Measurements from ENCODE around the gene CFDP1.

- TF ChIP-seq CTCF (IDR thresholded peaks at IDR 0.05; ENCODE audit: borderline replicate concordance, extremely low read depth, low read length, poor library complexity, severe bottlenecking), result no peak
- no peak for TF ChIP-seq EZH2 (IDR thresholded peaks at IDR 0.05; ENCODE audit: borderline replicate concordance, low read depth, low read length, severe bottlenecking)
These were observed 48.2 kb upstream of the CFDP1 start for GRCh38 chr16:75481475-75481874.
